ENCODE results near the gene CHAC1. TPM values are rescaled to one million over a fixed set of nuclear protein-coding genes. Genes with fewer than 3 reads are reported as not detected.

CHAC1 gene
- total and polyA plus RNA-seq, 2 of the 13 experiments (the other 11 are each of a cell fraction or from before 2014, with no cell fraction given) = 0.44 TPM; not detected in 1

GRCh38 chr15:40941528-40942336, 11.5 kb upstream of the CHAC1 start (continued):
- TF ChIP-seq, protein P1, sequence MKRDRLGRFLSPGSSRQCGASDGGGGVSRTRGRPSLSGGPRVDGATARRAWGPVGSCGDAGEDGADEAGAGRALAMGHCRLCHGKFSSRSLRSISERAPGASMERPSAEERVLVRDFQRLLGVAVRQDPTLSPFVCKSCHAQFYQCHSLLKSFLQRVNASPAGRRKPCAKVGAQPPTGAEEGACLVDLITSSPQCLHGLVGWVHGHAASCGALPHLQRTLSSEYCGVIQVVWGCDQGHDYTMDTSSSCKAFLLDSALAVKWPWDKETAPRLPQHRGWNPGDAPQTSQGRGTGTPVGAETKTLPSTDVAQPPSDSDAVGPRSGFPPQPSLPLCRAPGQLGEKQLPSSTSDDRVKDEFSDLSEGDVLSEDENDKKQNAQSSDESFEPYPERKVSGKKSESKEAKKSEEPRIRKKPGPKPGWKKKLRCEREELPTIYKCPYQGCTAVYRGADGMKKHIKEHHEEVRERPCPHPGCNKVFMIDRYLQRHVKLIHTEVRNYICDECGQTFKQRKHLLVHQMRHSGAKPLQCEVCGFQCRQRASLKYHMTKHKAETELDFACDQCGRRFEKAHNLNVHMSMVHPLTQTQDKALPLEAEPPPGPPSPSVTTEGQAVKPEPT (CRISPR knock-in tag; IDR thresholded peaks at IDR 0.05; ENCODE audit: low read depth) = 0 out of 2 replicates have a peak, but pooled peaks have one; percentile 44
- TF ChIP-seq IRX3 (CRISPR knock-in tag; IDR thresholded peaks at IDR 0.05; ENCODE audit: borderline replicate concordance, low read depth) = no peak; the same call in 1 of the 2 replicates
- TF ChIP-seq UBTF (CRISPR knock-in tag; IDR thresholded peaks at IDR 0.05) = peak; percentile 80; the same call in 1 of the 2 replicates
- TF ChIP-seq DMAP1 (CRISPR knock-in tag; IDR thresholded peaks at IDR 0.05) = no peak
- peak; percentile 37; the same call in 1 of the 2 replicates for TF ChIP-seq ZNF772 (CRISPR knock-in tag; IDR thresholded peaks at IDR 0.05)
- no peak for TF ChIP-seq SNAPC2 (CRISPR knock-in tag; IDR thresholded peaks at IDR 0.05)
- TF ChIP-seq ZNF362 (CRISPR knock-in tag; IDR thresholded peaks at IDR 0.05; ENCODE audit: borderline replicate concordance) = no peak
- TF ChIP-seq, protein P2, sequence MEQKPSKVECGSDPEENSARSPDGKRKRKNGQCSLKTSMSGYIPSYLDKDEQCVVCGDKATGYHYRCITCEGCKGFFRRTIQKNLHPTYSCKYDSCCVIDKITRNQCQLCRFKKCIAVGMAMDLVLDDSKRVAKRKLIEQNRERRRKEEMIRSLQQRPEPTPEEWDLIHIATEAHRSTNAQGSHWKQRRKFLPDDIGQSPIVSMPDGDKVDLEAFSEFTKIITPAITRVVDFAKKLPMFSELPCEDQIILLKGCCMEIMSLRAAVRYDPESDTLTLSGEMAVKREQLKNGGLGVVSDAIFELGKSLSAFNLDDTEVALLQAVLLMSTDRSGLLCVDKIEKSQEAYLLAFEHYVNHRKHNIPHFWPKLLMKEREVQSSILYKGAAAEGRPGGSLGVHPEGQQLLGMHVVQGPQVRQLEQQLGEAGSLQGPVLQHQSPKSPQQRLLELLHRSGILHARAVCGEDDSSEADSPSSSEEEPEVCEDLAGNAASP (CRISPR knock-in tag; IDR thresholded peaks at IDR 0.05; ENCODE audit: borderline replicate concordance) = no peak
- TF ChIP-seq, protein P3, sequence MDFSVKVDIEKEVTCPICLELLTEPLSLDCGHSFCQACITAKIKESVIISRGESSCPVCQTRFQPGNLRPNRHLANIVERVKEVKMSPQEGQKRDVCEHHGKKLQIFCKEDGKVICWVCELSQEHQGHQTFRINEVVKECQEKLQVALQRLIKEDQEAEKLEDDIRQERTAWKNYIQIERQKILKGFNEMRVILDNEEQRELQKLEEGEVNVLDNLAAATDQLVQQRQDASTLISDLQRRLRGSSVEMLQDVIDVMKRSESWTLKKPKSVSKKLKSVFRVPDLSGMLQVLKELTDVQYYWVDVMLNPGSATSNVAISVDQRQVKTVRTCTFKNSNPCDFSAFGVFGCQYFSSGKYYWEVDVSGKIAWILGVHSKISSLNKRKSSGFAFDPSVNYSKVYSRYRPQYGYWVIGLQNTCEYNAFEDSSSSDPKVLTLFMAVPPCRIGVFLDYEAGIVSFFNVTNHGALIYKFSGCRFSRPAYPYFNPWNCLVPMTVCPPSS (IDR thresholded peaks at IDR 0.05) = no peak
- TF ChIP-seq ZNF530 (CRISPR knock-in tag; IDR thresholded peaks at IDR 0.05; ENCODE audit: low read depth) = no peak
- TF ChIP-seq ZNF83 (CRISPR knock-in tag; IDR thresholded peaks at IDR 0.05; ENCODE audit: borderline replicate concordance) = 0 out of 2 replicates have a peak, but pooled peaks have one; percentile 51
- TF ChIP-seq HHEX (CRISPR knock-in tag; IDR thresholded peaks at IDR 0.05) = no peak
- TF ChIP-seq ZNF7 (CRISPR knock-in tag; IDR thresholded peaks at IDR 0.05) = no peak
- TF ChIP-seq ZNF547 (CRISPR knock-in tag; IDR thresholded peaks at IDR 0.05) = no peak; the same call in 1 of the 2 replicates
- no peak for TF ChIP-seq ZSCAN9 (CRISPR knock-in tag; IDR thresholded peaks at IDR 0.05; ENCODE audit: borderline replicate concordance)
- TF ChIP-seq ZSCAN21 (CRISPR knock-in tag; IDR thresholded peaks at IDR 0.05; ENCODE audit: borderline replicate concordance) = peak; percentile 69; the same call in 1 of the 2 replicates
- TF ChIP-seq, protein P4, sequence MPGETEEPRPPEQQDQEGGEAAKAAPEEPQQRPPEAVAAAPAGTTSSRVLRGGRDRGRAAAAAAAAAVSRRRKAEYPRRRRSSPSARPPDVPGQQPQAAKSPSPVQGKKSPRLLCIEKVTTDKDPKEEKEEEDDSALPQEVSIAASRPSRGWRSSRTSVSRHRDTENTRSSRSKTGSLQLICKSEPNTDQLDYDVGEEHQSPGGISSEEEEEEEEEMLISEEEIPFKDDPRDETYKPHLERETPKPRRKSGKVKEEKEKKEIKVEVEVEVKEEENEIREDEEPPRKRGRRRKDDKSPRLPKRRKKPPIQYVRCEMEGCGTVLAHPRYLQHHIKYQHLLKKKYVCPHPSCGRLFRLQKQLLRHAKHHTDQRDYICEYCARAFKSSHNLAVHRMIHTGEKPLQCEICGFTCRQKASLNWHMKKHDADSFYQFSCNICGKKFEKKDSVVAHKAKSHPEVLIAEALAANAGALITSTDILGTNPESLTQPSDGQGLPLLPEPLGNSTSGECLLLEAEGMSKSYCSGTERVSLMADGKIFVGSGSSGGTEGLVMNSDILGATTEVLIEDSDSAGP (CRISPR knock-in tag; IDR thresholded peaks at IDR 0.05; ENCODE audit: borderline replicate concordance) = peak; percentile 38
- peak; percentile 34 for TF ChIP-seq STAG1 (CRISPR knock-in tag; IDR thresholded peaks at IDR 0.05)
- TF ChIP-seq ZFP36 (IDR thresholded peaks at IDR 0.05; ENCODE audit: borderline replicate concordance, low read depth, low read length, partially characterized antibody) = no peak
